C4-2B (cell line): ENCODE data around the gene CLOCK.
"Not testable (repeated sequence)": the region's sequence is repeated elsewhere in the genome, so short reads cannot be mapped to it uniquely, and the experiment has no call there.

Experiments used
- H3K27ac ChIP-seq: fragments of 450-650 bp; 2 replicates; pipeline ENCODE4 v1.5.1; 2017
- CTCF ChIP-seq: fragments of 450-650 bp; conservative IDR thresholded peaks from 2 replicates; pipeline ENCODE4 v1.5.1; 2017; ENCODE audit warnings: mild to moderate bottlenecking
- ZFX ChIP-seq: fragments of 450-650 bp; IDR thresholded peaks from 2 replicates; pipeline ENCODE4 v1.6.1; 2017

CLOCK gene

DNA sequence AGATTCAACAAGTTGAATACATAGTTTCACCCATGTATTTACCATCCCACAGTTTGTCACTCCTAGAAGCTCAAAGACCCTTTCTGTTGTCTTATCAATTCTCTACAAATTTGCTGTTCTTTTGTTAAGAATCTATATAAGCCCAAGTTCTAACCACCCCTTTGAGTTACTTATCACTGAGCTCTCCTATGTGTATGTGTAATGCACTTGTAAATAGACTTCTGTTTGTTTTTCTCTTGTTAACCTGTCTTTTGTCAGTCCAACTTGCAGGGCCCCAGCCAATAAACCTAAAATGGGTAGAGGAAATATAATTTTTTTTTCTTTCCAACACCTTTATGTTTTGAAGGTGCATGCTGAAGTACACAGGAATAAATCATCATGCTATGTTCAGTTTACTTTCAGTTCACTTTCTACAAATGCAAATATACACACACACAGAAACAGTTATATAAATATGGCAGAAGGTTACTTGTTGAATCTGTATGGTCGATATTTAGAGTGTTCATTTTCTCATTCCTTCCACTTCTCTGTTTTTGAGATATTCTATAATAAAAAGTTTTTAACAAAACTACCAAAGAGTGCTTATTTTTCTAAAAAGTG, 22.3 kb upstream of the CLOCK start:
- no peak overlapping the region for H3K27ac ChIP-seq
- TF ChIP-seq CTCF (no peak), ZFX (no peak)

- TF ChIP-seq ZFX (no peak), CTCF (no peak)
- no peak overlapping the region for H3K27ac ChIP-seq
Measured at GRCh38 chr4:55561889-55562288, 15.2 kb upstream of the CLOCK start.

GRCh38 chr4:55560096-55560495, 13.4 kb upstream of the CLOCK start:
- TF ChIP-seq ZFX: no peak
- TF ChIP-seq CTCF: no peak
- H3K27ac ChIP-seq: no peak overlapping the region

DNA sequence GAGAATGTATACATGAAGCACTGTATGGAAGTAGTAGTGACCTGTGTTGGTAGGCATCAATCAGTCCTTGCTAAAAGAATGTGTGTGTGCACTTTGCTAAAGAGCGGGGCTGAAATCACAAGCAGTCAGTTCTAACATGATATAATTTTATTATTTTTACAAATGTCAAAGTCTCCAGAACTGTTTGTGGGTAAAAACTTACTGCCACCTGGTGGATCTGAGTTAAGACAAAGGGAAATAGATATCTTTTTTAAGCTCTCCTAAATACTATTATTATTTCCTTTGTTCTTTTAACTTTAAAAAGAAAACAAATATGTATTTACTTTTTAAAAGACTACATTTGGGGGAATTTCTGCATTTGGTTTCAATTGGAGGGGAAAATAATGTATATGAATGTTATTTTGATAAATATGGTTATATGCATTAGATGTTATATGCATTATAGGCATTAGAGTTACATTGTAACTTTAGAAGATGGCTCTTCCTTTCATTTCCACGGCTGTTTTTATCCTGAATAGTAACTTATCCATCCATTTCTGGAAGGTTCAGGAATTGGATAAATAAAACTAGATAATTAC, 7.8 kb upstream of the CLOCK start:
- TF ChIP-seq ZFX (no peak), CTCF (peak; percentile 49)

DNA sequence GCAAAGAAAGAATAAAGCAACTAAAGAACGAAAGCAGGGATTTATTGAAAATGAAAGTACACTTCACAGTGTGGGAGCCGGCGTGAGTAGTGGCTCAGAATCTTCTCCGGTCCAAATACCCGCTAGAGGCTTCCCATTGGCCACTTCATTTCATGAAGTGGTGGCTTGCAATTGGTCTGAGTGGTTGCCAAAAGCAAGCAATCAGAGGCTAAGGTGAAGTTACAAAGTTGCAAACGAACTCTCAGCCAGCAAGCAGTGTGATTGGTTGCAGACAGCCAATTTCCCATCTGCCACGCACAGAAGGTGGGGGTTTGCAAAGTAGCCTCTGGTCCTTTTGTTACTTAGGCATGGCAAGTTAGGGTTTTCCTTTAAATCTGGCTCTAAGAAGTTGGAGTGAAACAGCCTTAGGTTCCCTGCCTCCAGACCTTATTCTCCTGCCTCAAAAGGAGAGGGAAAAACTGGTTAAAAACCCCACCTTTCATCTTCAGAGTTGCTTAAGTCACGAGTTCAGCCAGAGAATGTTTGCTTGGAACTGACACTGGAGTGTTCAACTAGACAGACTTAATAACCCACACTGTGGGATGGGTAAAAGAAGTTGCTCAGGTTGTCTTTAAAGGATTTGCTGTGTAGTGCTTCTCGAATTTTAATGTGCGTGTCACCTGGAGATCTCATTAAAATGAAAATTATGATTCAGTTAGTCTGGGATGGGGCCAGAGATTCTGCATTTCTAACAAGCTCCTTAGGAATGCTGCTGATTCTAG, 6.9 kb upstream of the CLOCK start:
- no peak for TF ChIP-seq ZFX
- TF ChIP-seq CTCF: no peak
- no peak overlapping the region for H3K27ac ChIP-seq

More for the DNA sequence above, 7.8 kb upstream of the CLOCK start:
- no peak overlapping the region for H3K27ac ChIP-seq

DNA sequence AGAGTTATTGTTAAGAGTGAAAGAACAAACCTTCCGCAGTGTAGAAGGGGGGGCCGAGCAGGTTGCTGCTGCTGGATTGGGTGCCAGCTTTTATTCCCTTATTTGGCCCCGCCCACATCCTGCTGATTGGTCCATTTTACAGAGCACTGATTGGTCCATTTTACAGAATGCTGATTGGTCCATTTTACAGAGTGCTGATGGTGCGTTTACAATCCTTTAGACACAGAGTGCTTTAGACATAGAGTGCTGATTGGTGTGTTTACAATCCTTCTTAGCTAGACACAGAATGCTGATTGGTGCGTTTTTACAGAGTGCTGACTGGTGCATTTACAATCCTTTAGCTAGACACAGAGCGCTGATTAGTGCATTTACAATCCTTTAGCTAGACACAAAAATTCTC, 5.3 kb upstream of the CLOCK start:
- H3K27ac ChIP-seq: not testable (repeated sequence)

DNA sequence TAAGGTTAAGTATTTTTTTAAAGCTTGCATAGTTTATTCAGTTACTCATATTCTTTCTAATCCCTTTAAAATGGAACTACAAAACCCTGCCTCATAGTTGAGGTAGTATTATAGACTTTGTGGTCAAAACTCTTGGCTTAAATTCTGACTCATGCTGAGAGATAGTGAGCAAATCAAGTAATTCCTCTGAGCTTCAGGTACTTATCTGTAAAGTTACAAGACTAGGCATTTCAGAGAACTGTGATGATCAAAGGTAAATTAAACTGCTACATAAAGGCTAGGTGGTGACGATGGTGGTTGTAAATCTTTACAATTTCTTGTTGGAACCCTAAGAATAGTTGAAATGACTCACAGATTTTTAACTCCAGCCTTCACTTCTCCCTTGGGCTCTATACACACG, 3.2 kb upstream of the CLOCK start:
- no peak overlapping the region for H3K27ac ChIP-seq
- TF ChIP-seq ZFX (no peak), CTCF (no peak)
